Urothelium cell line (cell line): ENCODE data around the gene WASHC2C.
"Not testable (repeated sequence)": the region's sequence is repeated elsewhere in the genome, so short reads cannot be mapped to it uniquely, and the experiment has no call there.

Experiments used
- DNase-seq: peaks from one replicate; pipeline ENCODE4 v3.0.0; 2011; ENCODE audit warnings: low spot score, mixed read lengths
- FAIRE-seq: peaks from 2 replicates; lab custom pipeline; 2011; peaks lifted over from hg19 to GRCh38; lab: Jason Lieb, UNC

WASHC2C gene

GRCh38 chr10:45763037-45763436, 36.0 kb downstream of the WASHC2C start:
- not testable (repeated sequence) for FAIRE-seq, DNase-seq

GRCh38 chr10:45768334-45768733, 41.3 kb downstream of the WASHC2C start:
- FAIRE-seq, DNase-seq: not testable (repeated sequence)

DNA sequence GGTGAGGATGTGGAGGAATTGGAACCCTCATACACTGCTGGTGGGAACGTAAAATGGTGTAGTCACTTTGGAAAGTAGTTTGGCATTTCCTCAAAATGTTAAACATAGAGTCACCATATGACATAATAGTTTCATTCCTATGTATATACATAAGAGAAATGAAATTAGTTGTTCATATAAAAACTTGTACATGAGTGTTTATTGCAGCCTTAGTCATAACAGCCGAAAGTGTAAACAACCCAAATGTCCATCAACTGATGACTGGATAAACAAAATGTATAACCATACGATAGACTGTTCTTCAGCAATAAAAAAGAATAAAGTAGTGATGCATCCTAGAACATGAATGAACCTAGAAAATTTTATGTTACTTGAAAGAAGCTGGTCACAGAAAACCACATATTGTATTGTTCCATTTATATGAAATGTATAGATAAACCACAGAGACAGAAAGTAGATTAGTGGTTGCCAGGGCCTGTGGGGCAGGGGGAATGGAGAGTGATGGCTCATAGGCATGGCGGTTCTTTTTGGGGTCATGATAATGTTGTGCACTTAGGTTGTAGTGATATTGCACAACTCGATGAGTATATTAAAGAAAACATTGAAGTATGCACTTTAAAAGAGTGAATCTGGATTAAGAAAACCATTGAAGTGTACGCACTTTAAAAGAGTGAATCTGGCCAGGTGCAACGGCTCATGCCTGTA, 44.8 kb downstream of the WASHC2C start:
- not testable (repeated sequence) for FAIRE-seq, DNase-seq

DNA sequence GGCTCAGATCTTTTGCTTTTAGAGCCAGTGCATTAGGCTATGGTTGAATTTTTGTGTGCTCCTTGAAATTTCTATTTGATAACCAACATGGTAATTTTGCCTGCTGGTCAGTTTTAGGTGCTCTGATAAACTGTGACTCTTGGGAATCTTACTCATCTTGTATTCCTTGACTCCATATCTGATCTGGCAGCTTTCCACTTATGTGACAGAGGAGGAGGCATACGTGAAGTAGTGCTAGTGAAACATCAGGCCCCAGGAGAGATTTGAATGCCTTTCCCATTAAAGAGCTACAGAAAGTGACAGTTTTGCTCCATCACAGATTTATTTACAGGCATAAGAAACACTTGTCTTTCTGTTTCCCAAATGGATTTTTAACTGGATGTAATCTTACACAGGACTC, 59.2 kb downstream of the WASHC2C start:
- not testable (repeated sequence) for DNase-seq, FAIRE-seq

GRCh38 chr10:45787212-45787741, 60.2 kb downstream of the WASHC2C start:
- DNase-seq, FAIRE-seq: not testable (repeated sequence)

- FAIRE-seq, DNase-seq: not testable (repeated sequence)
Measured at GRCh38 chr10:45789991-45790390, 62.9 kb downstream of the WASHC2C start.

DNA sequence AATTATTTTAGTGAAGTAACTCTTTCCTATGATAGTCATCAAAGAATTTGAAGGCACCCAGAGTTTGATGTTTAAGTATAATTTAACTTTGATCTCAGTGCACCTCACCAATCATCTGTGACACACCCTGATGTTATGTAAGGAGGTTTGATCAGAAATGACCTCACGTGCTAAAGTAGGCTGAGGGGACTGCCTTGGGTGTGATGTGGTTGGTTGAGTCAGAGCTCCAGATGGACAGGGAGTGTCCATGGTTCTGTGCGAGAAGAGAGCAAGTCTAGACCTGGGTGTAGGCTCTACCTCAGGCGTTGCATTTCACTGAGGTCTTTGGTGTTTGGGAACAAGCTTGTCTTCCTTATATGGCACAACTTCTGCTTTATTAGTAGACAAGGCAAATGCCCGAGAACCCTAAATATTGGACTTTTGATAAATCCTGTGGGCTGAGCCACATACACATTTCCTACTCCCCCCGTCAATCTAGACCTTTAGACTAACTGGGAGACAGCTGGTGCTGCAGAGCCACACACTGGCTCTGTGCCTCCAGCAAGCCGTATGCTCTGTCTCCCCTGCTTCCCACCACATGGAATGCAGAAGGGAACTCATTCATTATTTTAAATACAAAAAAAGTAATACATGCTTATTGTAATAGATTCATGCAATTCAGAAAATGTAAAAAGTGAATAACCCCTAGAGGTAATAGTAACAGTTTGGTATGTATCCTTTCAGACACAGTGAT, 63.8 kb downstream of the WASHC2C start:
- DNase-seq, FAIRE-seq: not testable (repeated sequence)

DNA sequence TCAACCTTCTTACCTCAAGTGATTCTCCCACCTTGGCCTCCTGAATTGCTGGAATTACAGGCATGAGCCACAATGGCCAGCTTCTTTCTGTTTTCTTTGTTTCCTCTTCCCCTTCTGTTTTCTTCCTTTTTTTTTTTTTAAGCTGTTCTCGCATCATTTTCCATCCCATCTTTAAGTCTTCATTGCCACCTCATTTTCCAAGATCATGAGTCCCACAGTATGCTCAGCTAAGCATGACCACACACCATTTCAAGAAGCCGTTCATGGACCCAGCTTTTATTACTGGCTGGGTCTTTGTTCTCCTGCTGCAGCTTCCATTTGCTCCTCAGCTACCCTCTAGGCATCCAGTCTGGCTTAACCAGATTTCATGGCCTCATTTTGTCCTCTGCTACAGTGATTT, 67.7 kb downstream of the WASHC2C start:
- not testable (repeated sequence) for DNase-seq, FAIRE-seq

DNA sequence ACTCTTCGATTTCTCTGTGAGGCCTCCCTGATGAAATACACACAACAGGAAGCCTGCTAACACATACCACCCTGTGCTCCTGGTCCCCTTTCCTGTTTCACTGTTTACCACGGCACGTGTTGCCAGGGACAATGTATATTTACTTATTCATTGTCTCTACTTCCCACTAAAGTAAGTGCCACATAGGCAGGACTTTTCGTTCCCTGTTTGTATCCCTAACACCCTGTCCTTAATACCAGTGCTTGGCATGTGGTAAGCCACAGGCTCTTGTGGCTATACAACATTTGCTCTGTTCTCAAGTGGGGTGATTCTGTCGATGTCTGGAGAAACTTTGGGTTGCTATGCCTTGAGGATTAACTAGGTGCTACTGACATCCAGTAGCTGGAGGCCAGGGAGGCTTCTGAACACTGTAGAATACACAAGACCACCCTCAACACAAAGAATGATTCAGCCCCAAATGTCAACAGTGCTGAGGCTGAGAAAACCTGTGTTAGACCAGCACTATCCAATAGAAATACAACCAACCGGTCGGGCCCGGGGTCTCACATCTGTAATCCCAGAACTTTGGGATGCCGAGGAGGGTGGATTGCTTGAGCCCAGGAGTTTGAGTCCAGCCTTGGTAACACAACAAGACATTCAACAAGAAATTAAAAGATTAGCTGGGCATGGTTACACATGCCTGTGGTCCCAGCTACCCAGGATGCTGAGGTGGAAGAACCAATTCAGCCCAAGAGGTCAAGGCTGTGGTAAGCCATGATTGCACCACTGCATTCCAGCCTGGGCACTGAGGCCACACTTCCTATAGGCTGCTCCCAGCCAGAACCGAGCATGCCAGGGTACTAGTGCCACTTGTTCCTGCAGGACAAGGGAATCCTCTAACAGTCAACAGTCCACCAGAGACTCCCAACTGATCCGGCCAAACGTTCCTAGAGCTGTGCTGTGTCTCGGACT, 76.3 kb downstream of the WASHC2C start:
- not testable (repeated sequence) for DNase-seq, FAIRE-seq

DNA sequence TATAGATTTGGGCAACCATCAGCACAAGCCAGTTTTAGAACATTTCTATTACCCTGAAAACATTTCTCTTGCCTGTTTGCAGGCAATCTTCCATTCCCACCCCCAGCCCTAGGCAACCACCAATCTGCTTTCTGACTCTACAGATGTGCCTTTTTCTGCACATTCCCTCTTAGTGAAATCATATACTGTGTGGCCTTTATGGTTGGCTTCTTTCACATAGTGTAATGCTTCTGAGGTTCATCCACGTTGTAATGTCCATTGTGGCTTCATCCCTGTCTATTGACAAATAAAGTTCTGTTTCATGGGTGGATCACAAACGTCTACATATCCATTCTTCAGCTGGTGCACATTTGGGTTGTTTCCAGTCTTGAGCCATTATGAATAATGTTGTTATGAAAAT, 77.9 kb downstream of the WASHC2C start:
- FAIRE-seq, DNase-seq: not testable (repeated sequence)

DNA sequence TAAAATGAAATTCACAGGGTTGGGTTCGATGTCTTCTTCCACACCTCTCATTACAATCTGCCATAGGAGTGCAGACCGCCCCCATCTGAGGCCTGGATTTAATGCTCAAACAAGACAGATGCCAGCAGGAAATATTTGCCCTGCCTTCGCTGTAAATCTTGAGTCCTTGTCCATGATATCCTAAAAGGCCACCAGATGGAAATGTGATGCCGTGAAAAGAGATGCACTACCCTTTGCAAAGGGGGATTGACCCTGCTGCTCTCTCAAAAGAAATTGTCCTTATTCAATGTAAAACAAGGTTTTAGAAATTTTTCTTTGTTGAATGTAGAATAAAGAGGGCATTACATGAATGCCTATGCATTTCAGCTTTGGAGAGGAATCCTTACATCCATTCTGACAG, 82.8 kb downstream of the WASHC2C start:
- FAIRE-seq = no peak
- DNase-seq = no peak

GRCh38 chr10:45811075-45811474, 84.0 kb downstream of the WASHC2C start:
- DNase-seq = no peak
- no peak for FAIRE-seq

- not testable (repeated sequence) for DNase-seq, FAIRE-seq
Measured at GRCh38 chr10:45812959-45813358, 85.9 kb downstream of the WASHC2C start.

DNA sequence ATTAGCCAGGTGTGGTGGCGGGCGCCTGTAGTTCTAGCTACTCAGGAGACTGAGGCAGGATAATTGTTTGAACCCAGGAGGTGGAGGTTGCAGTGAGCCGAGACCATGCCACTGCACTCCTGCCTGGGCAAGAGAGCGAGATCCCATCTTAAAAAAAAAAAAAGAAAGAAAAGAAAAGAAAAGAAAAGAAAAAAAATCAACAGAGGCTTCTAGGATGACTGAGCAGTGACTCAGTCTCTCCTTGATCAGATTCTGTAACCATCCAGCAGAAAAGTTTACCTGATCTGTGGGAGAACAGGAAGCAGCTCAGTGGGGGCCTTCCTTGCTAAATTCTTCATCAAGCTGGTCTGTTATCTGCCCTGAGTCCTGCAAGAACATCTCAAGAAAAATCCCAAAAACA, 87.1 kb downstream of the WASHC2C start:
- DNase-seq, FAIRE-seq: not testable (repeated sequence)

GRCh38 chr10:45817130-45817859, 90.2 kb downstream of the WASHC2C start:
- no peak for DNase-seq
- no peak for FAIRE-seq

DNA sequence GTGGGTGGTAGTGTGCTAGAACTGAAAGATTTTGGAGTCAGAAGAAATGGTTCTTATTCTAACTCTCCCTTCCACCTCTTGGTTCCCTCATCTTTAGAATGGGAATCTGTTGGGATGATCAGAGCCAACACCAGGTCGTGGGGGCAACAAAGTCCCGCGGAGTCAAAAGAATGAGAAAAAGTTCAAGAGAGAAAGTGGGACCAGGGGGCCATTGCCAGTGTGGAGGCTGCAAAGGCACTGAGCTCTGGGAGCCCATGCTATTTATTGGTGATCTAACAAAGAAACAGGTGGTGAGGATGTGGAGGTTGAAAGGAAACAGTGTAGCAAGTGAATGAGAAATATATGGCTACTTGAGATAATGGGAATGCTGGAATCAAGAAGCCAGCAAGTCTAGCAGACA, 90.8 kb downstream of the WASHC2C start:
- DNase-seq (no peak), FAIRE-seq (no peak)

DNA sequence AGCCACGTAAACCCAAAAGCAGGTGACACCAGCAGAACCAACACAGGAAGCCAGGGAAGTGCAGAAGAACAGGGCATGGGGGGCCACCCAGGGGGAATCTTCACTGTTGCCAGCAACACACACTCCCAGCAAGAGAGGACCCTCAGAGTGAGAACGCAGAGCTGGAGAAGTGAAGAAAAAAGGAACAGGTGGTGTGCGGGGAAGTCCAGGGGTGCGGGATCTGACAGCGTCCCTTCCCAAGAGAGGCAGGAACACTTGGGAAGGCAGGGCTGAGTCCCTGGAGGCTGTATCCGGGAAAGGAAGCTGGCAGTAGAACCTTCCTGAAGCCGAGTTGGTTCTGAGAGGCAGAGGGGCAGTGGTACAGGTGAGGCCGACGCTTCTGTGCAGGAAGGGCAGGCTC, 92.5 kb downstream of the WASHC2C start:
- FAIRE-seq = no peak

GRCh38 chr10:45820107-45820830, 93.2 kb downstream of the WASHC2C start:
- FAIRE-seq = not testable (repeated sequence)

More for the DNA sequence above, 92.5 kb downstream of the WASHC2C start:
- DNase-seq = no peak

DNA sequence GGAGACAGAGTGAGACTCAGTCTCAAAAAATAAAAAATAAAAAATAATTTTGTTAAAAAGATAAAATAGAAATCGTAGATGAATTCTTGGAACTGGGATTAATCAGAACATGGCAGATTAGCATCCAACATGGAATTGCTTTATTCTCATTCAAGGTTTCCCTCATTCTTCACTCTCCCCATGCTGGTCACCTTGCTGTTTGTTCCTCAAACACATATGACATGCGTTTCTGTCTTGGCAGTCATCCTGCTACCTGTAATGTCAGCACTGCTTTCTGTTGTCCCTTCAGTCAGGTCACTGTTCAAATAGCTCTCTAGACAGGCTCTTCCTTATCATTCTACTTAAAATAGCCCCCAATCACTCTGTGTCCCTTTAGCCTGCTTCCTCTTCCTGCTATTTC, 95.9 kb downstream of the WASHC2C start:
- DNase-seq, FAIRE-seq: not testable (repeated sequence)

More at GRCh38 chr10:45820107-45820830, 93.2 kb downstream of the WASHC2C start:
- DNase-seq = not testable (repeated sequence)
